ENCODE results near the gene HARS1. TPM values are rescaled to one million over a fixed set of nuclear protein-coding genes. Genes with fewer than 3 reads are reported as not detected.

HARS1 gene
- total RNA-seq, 1 experiment from 2014 or later: 76.4 TPM

- CTCF ChIA-PET: no interaction called here
- Histone ChIP-seq H3K27me3 (ENCODE audit: control insufficient read depth, insufficient read depth, low read length) (no peaks in the 10 kb centered on the region), H3K27ac (ENCODE audit: low read length) (no peak overlapping the region)
These were observed 48.5 kb downstream of the HARS1 start for GRCh38 chr5:140642718-140643117.

DNA sequence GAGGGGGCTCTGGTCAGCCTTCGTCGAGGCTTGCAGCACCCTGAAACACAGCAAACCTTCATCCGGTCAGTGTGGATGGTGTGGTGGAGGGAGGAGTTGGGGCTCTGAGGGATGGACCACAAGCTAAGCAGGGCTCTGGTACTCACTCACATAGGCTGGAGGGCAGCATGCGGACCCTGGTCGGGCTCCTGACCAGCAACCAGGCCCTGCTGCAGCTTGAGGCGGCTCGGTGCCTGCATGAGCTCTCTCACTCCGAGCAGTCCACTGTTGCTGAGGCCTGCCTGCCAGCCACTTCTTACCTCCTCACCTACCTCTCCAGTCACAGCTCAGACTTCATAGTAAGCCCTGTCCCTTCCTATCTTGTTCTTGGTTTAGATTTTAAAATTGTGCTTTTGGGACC lies 49.5 kb downstream of the HARS1 start:
- no peak for ATAC-seq

More at GRCh38 chr5:140642718-140643117, 48.5 kb downstream of the HARS1 start:
- in situ Hi-C loops (cut with HindIII; ENCODE audit: low pct_unique_long_range_greater_than_20kb, low sequenced_read_pairs) (no loop called here), intact Hi-C loops (cut with micrococcal nuclease; ENCODE audit: unreplicated experiment) (no loop called here)
- H3K4me3 ChIP-seq (ENCODE audit: low read depth in 2 of 2, low read length in 2 of 2): no peak overlapping the region
- ATAC-seq (no peak), DNase-seq (ENCODE audit: low read depth, low spot score) (no peak)
- no peak for TF ChIP-seq SIN3A (IDR thresholded peaks at IDR 0.05; ENCODE audit: borderline replicate concordance, insufficient read depth, low read depth, low read length)
- TF ChIP-seq REST (IDR thresholded peaks at IDR 0.05; ENCODE audit: insufficient read depth in 1 of 2, low read depth in 2 of 2, low read length in 1 of 2): no peak
- TF ChIP-seq, protein P1, sequence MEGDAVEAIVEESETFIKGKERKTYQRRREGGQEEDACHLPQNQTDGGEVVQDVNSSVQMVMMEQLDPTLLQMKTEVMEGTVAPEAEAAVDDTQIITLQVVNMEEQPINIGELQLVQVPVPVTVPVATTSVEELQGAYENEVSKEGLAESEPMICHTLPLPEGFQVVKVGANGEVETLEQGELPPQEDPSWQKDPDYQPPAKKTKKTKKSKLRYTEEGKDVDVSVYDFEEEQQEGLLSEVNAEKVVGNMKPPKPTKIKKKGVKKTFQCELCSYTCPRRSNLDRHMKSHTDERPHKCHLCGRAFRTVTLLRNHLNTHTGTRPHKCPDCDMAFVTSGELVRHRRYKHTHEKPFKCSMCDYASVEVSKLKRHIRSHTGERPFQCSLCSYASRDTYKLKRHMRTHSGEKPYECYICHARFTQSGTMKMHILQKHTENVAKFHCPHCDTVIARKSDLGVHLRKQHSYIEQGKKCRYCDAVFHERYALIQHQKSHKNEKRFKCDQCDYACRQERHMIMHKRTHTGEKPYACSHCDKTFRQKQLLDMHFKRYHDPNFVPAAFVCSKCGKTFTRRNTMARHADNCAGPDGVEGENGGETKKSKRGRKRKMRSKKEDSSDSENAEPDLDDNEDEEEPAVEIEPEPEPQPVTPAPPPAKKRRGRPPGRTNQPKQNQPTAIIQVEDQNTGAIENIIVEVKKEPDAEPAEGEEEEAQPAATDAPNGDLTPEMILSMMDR (IDR thresholded peaks at IDR 0.05): no peak
- no peak for TF ChIP-seq POLR2AphosphoS5 (IDR thresholded peaks at IDR 0.05; ENCODE audit: low read depth, low read length)
- no peak for TF ChIP-seq TCF7L2 (IDR thresholded peaks at IDR 0.05; ENCODE audit: low read depth, low read length)
- no peaks in the 10 kb centered on the region for H3K9me3 ChIP-seq (ENCODE audit: control insufficient read depth, insufficient read depth, low read depth, low read length)
- H3K4me1 ChIP-seq (ENCODE audit: control insufficient read depth, insufficient read depth, low read length): peaks cover 11% of the 10 kb centered on the region; the same call in 1 of the 2 replicates
- no TSS peak for BruUV-seq (replicated peaks)
- POLR2A ChIA-PET: no interaction called here
- peaks cover 7% of the 10 kb centered on the region; the same call in 1 of the 2 replicates for H3K36me3 ChIP-seq (ENCODE audit: control insufficient read depth, insufficient read depth, low read length)

More for the DNA sequence above, 49.5 kb downstream of the HARS1 start:
- Histone ChIP-seq H3K9me3 (ENCODE audit: control insufficient read depth, insufficient read depth, low read depth, low read length) (no peaks in the 10 kb centered on the region), H3K27ac (ENCODE audit: low read length) (no peak overlapping the region), H3K4me3 (ENCODE audit: low read depth in 2 of 2, low read length in 2 of 2) (no peak overlapping the region), H3K4me1 (ENCODE audit: control insufficient read depth, insufficient read depth, low read length) (peaks cover 10% of the 10 kb centered on the region; the same call in 1 of the 2 replicates), H3K27me3 (ENCODE audit: control insufficient read depth, insufficient read depth, low read length) (no peaks in the 10 kb centered on the region), H3K36me3 (ENCODE audit: control insufficient read depth, insufficient read depth, low read length) (peaks cover 5% of the 10 kb centered on the region; the same call in 1 of the 2 replicates)
- intact Hi-C loops (cut with micrococcal nuclease; ENCODE audit: unreplicated experiment) (no loop called here), in situ Hi-C loops (cut with HindIII; ENCODE audit: low pct_unique_long_range_greater_than_20kb, low sequenced_read_pairs) (no loop called here)
- ChIA-PET POLR2A (no interaction called here), CTCF (no interaction called here)
- TF ChIP-seq POLR2AphosphoS5 (IDR thresholded peaks at IDR 0.05; ENCODE audit: low read depth, low read length) (no peak), TCF7L2 (IDR thresholded peaks at IDR 0.05; ENCODE audit: low read depth, low read length) (no peak), SIN3A (IDR thresholded peaks at IDR 0.05; ENCODE audit: borderline replicate concordance, insufficient read depth, low read depth, low read length) (no peak)
- TF ChIP-seq, protein P1 (IDR thresholded peaks at IDR 0.05): no peak
- no TSS peak for BruUV-seq (replicated peaks)
- no peak for DNase-seq (ENCODE audit: low read depth, low spot score)
